ENCODE data around the gene ZBTB18. TPM values are rescaled to one million over a fixed set of nuclear protein-coding genes. Genes with fewer than 3 reads are reported as not detected.

The ZBTB18 gene
- polyA plus RNA-seq, 1 experiment = 12.7 TPM

DNA sequence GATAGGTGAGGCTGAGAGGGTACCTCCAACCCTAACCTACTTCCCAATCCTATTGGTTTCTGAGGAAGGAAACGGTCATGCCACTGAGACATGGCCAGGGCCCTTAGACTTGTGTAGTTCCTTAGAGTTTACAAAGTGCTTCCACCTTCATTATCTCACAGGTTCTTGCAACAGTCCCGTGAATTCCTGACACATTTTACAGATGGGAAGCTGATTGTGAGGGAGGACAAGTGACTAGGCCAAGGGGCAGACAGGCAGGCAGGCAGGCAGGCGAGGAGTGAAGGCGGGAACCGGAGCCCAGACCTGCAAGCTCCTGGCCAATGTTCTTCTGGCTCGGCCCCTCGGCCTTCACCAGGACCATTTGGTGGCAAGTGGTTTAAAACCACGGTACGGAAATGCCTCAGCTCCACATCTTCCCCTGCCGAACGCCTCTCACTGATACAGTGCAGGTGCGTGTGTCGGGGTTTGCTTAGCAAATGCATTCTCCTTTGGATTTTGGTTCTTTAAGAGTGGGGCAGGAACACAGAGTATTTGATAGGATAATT is 45.1 kb downstream of the ZBTB18 start:
- H3K27me3 ChIP-seq (ENCODE audit: control insufficient read depth, insufficient read depth, low read length) = no peaks in the 10 kb centered on the region
- DNase-seq (ENCODE audit: low read depth, low spot score) = no peak
- ChIA-PET CTCF (no interaction called here), POLR2A (no interaction called here)
- no peak overlapping the region for H3K27ac ChIP-seq (ENCODE audit: low read depth, low read length)
- peaks cover 5% of the 10 kb centered on the region; the same call in 1 of the 2 replicates for H3K9me3 ChIP-seq (ENCODE audit: control insufficient read depth, insufficient read depth, low read length)
- no peak overlapping the region for H3K4me3 ChIP-seq (ENCODE audit: low read depth, low read length)
- TF ChIP-seq, protein P1, sequence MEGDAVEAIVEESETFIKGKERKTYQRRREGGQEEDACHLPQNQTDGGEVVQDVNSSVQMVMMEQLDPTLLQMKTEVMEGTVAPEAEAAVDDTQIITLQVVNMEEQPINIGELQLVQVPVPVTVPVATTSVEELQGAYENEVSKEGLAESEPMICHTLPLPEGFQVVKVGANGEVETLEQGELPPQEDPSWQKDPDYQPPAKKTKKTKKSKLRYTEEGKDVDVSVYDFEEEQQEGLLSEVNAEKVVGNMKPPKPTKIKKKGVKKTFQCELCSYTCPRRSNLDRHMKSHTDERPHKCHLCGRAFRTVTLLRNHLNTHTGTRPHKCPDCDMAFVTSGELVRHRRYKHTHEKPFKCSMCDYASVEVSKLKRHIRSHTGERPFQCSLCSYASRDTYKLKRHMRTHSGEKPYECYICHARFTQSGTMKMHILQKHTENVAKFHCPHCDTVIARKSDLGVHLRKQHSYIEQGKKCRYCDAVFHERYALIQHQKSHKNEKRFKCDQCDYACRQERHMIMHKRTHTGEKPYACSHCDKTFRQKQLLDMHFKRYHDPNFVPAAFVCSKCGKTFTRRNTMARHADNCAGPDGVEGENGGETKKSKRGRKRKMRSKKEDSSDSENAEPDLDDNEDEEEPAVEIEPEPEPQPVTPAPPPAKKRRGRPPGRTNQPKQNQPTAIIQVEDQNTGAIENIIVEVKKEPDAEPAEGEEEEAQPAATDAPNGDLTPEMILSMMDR (IDR thresholded peaks at IDR 0.05; ENCODE audit: low read depth, low read length) = no peak

DNA sequence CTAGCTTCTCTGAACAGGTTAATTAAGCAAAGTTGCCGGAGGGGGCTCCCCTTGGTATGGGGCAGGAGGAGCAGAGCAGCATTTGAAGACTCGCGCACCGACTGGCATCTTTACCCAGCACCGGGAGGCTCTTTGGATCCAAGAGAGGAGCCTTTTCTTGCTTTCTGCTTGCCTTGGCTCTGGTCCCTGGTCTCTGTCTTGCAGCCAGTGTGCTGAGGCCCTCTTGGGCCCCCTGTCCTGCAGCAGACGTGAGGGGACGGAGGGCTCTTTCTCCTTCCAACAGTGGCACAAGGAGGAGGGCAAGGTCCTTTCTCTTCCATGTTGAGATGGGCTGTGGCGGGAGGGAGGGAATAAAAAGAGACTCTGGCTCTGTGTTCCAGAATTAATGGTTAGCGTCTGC is 45.6 kb downstream of the ZBTB18 start:
- TF ChIP-seq, protein P1 (IDR thresholded peaks at IDR 0.05; ENCODE audit: low read depth, low read length) = no peak
- CTCF ChIA-PET = no interaction called here
- Histone ChIP-seq H3K27ac (ENCODE audit: low read depth, low read length) (no peak overlapping the region), H3K27me3 (ENCODE audit: control insufficient read depth, insufficient read depth, low read length) (no peaks in the 10 kb centered on the region), H3K4me3 (ENCODE audit: low read depth, low read length) (no peak overlapping the region), H3K9me3 (ENCODE audit: control insufficient read depth, insufficient read depth, low read length) (peaks cover 5% of the 10 kb centered on the region; the same call in 1 of the 2 replicates)
- no peak for DNase-seq (ENCODE audit: low read depth, low spot score)
- POLR2A ChIA-PET = no interaction called here

DNA sequence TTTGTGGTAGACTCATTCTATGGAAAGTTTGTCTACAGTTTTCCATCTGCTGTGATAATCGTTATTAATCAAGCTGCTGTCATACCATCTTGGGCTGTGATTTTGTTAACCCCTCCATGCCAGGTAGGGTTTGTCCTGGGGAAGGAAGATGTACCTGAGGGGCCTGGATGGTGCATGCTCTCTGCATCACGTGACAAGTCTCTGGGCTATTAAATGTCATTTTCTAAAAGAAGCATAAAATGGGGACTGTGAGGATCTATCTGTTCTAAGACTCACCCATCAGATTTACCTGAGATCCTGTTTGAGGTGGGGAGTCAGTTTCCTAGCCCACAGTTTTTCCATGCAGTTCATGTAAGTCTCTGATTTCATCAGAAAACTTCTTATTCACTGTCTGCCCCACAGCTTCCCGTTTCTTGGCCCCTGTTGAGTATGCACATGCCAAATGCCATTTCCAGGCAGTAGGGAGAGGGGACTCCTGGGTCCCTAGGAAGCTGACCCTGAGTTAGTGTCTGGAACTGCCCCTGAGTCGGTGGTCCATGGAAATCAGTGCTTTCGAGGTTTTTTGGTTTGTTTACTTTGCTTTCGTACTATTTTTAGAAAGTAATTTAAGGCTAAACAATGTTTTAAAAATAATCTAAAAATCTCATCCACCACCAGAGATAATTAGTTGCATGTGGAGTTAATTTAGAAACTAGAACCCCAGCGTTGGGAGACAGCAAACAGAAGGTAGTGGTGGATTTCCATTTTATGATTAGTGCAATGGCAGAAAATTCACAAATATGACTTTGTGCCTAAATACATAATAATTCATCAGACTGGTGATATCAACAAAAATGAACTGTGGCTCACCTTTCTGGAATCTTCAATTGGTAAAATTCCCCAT is 46.7 kb downstream of the ZBTB18 start:
- Histone ChIP-seq H3K9me3 (ENCODE audit: control insufficient read depth, insufficient read depth, low read length) (peaks cover 5% of the 10 kb centered on the region; the same call in 1 of the 2 replicates), H3K4me3 (ENCODE audit: low read depth, low read length) (no peak overlapping the region), H3K27ac (ENCODE audit: low read depth, low read length) (no peak overlapping the region), H3K27me3 (ENCODE audit: control insufficient read depth, insufficient read depth, low read length) (no peaks in the 10 kb centered on the region)
- TF ChIP-seq, protein P1 (IDR thresholded peaks at IDR 0.05; ENCODE audit: low read depth, low read length) = no peak
- CTCF ChIA-PET = no interaction called here
- DNase-seq (ENCODE audit: low read depth, low spot score) = no peak
- POLR2A ChIA-PET = interaction anchor here (0.5 kb wide), 1 partner anchor 30 kb away, joined by 3 read pairs; no protein-coding TSS in a partner anchor

DNA sequence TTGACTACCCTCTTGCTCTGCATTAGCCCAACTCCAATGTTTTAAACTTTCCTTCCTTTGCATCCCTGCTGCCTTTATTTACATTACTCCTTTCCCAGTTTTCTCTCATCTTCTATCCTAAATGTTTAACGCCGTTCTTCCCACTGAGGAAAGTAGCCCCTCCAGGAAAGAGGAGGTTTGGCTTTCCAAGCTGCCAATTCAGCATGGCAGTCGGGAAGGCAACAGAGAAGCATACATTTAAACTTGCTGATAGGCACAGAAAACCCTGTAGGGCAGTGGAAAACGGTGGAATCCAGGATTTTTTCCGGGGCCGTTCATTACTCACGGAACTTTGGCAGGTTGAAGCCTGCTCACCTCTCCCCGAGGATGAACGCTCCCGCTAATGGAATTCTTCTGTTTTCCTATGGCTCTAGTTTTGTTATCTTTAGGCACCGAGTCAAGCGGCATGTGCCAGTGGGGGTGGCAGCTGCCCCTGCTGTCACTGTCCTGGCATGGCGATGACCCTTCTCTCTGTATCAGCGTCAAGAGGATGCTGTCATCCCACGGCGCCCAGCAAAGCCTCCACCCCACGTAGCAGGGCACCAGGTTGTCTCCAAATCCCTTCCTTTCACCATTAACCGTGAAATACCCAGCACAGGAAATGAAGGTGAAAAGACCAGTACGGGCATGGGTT is 48.3 kb downstream of the ZBTB18 start:
- POLR2A ChIA-PET = no interaction called here
- Histone ChIP-seq H3K27me3 (ENCODE audit: control insufficient read depth, insufficient read depth, low read length) (no peaks in the 10 kb centered on the region), H3K27ac (ENCODE audit: low read depth, low read length) (no peak overlapping the region), H3K9me3 (ENCODE audit: control insufficient read depth, insufficient read depth, low read length) (peaks cover 5% of the 10 kb centered on the region; the same call in 1 of the 2 replicates), H3K4me3 (ENCODE audit: low read depth, low read length) (no peak overlapping the region)
- CTCF ChIA-PET = no interaction called here
- TF ChIP-seq, protein P1 (IDR thresholded peaks at IDR 0.05; ENCODE audit: low read depth, low read length) = no peak
- no peak for DNase-seq (ENCODE audit: low read depth, low spot score)

DNA sequence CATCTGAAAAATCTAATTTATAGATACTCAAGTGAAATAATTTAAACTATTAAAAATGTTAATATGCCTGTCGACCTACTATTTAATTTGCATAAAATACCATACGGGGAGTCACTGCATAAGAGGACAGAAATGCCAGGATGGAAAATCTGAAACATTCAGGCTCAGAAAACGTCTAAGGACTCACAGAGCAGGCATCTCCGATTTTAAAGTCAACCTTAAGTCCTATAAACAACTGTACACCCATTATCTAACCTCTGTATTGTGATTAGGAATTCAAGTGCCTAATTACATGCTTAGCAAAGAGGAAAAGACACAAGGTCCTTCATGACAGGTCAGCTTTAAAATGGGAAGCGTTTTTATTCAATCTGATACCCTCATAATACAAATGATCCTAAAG is 49.2 kb downstream of the ZBTB18 start:
- H3K9me3 ChIP-seq (ENCODE audit: control insufficient read depth, insufficient read depth, low read length) = peaks cover 5% of the 10 kb centered on the region; the same call in 1 of the 2 replicates
- ChIA-PET POLR2A (no interaction called here), CTCF (no interaction called here)
- DNase-seq (ENCODE audit: low read depth, low spot score) = no peak
- TF ChIP-seq, protein P1 (IDR thresholded peaks at IDR 0.05; ENCODE audit: low read depth, low read length) = no peak
- no peak overlapping the region for H3K27ac ChIP-seq (ENCODE audit: low read depth, low read length)
- H3K27me3 ChIP-seq (ENCODE audit: control insufficient read depth, insufficient read depth, low read length) = no peaks in the 10 kb centered on the region
- peak overlapping the region; percentile 24 for H3K4me3 ChIP-seq (ENCODE audit: low read depth, low read length)

Data from AG04450 (cell line).